Osteoblast (primary cell): ENCODE results near the gene USP48. TPM values are rescaled to one million over a fixed set of nuclear protein-coding genes. Genes with fewer than 3 reads are reported as not detected.

Source experiments
- DNase-seq: peaks from one replicate; pipeline ENCODE4 v3.0.0; 2011; ENCODE audit warnings: low spot score, mixed read lengths; ENCODE audit not compliant: insufficient read length; ENCODE audit errors: missing footprints
- H2AFZ ChIP-seq: 2 replicates; pipeline ENCODE4 v1.6.0; 2011; ENCODE audit warnings: mild to moderate bottlenecking, low read length
- H3K27ac ChIP-seq: 2 replicates; pipeline ENCODE4 v1.5.1; 2011; ENCODE audit warnings: mild to moderate bottlenecking, low read depth, low read length, moderate library complexity
- H3K27me3 ChIP-seq: 2 replicates; pipeline ENCODE4 v1.6.0; 2012; ENCODE audit warnings: mild to moderate bottlenecking, control low read depth, inconsistent platforms, low read length, moderate library complexity; ENCODE audit not compliant: insufficient read depth
- H3K36me3 ChIP-seq: 2 replicates; pipeline ENCODE4 v1.5.1; 2011; ENCODE audit warnings: mild to moderate bottlenecking, low read length, control low read depth, moderate library complexity; ENCODE audit not compliant: insufficient read depth
- H3K4me1 ChIP-seq: 2 replicates; pipeline ENCODE4 v1.5.1; 2011; ENCODE audit warnings: mild to moderate bottlenecking, low read length, control low read depth, moderate library complexity; ENCODE audit not compliant: insufficient read depth
- H3K4me2 ChIP-seq: 2 replicates; pipeline ENCODE4 v1.6.0; 2011; ENCODE audit warnings: mild to moderate bottlenecking, low read length; ENCODE audit not compliant: insufficient read depth
- H3K4me3 ChIP-seq: fragments of 200-600 bp; sonication (generic); 3 replicates; pipeline ENCODE4 v1.5.1; 2012; ENCODE audit warnings: mild to moderate bottlenecking, low read length, inconsistent platforms; ENCODE audit not compliant: insufficient read depth
- H3K79me2 ChIP-seq: 2 replicates; pipeline ENCODE4 v1.6.0; 2012; ENCODE audit warnings: mild to moderate bottlenecking, low read length, control low read depth, inconsistent platforms; ENCODE audit not compliant: insufficient read depth
- H3K9me3 ChIP-seq: 2 replicates; pipeline ENCODE4 v1.5.1; 2011; ENCODE audit warnings: low read depth, low read length, control low read depth
- H4K20me1 ChIP-seq: 2 replicates; pipeline ENCODE4 v1.6.0; 2012; ENCODE audit warnings: mild to moderate bottlenecking, low read length, control low read depth; ENCODE audit not compliant: insufficient read depth
- CTCF ChIP-seq: IDR thresholded peaks from 2 replicates; pipeline ENCODE4 v1.5.1; 2011; ENCODE audit warnings: mild to moderate bottlenecking, low read depth, low read length, moderate library complexity; ENCODE audit errors: extremely low read depth
- total RNA-seq: library from RNA; depleted of rRNA; stranded (reverse); fragments of >200 nt; gene quantifications from 2 replicates; pipeline ENCODE4 v1.2.3, GENCODE V29; 2012

USP48 gene
- total RNA-seq, 1 donor: 52.5 TPM

- Histone ChIP-seq H3K79me2 (no peaks in the 10 kb centered on the region), H2AFZ (no peak overlapping the region), H3K4me3 (no peak overlapping the region), H3K36me3 (peaks cover 34% of the 10 kb centered on the region), H3K4me2 (no peak overlapping the region), H3K27ac (no peak overlapping the region), H3K9me3 (no peaks in the 10 kb centered on the region), H3K4me1 (no peaks in the 10 kb centered on the region), H3K27me3 (no peaks in the 10 kb centered on the region), H4K20me1 (peaks cover 6% of the 10 kb centered on the region)
- TF ChIP-seq CTCF: no peak
- DNase-seq: no peak
Measured at GRCh38 chr1:21742578-21742977, 40.4 kb downstream of the USP48 start.

- no peak for TF ChIP-seq CTCF
- no peak overlapping the region for H3K4me2 ChIP-seq
- H3K27ac ChIP-seq: no peak overlapping the region
- H3K4me3 ChIP-seq: no peak overlapping the region
- no peaks in the 10 kb centered on the region for H3K27me3 ChIP-seq
- no peak overlapping the region for H2AFZ ChIP-seq
- H3K79me2 ChIP-seq: no peaks in the 10 kb centered on the region
- H3K36me3 ChIP-seq: peaks cover 26% of the 10 kb centered on the region
- DNase-seq: no peak
- H3K9me3 ChIP-seq: no peaks in the 10 kb centered on the region
- no peaks in the 10 kb centered on the region for H3K4me1 ChIP-seq
- peaks cover 4% of the 10 kb centered on the region for H4K20me1 ChIP-seq
Measured at GRCh38 chr1:21741206-21741605, 41.7 kb downstream of the USP48 start.

GRCh38 chr1:21736876-21737275 is 46.1 kb downstream of the USP48 start:
- DNase-seq: no peak
- Histone ChIP-seq H3K4me2 (no peak overlapping the region), H3K36me3 (peaks cover 39% of the 10 kb centered on the region), H3K27me3 (no peaks in the 10 kb centered on the region), H3K9me3 (no peaks in the 10 kb centered on the region), H2AFZ (no peak overlapping the region), H3K4me1 (no peaks in the 10 kb centered on the region), H4K20me1 (peaks cover 4% of the 10 kb centered on the region), H3K27ac (no peak overlapping the region), H3K79me2 (no peaks in the 10 kb centered on the region), H3K4me3 (no peak overlapping the region)
- TF ChIP-seq CTCF: no peak

GRCh38 chr1:21736011-21736410 is 46.9 kb downstream of the USP48 start:
- Histone ChIP-seq H3K4me3 (no peak overlapping the region), H3K79me2 (no peaks in the 10 kb centered on the region), H3K9me3 (no peaks in the 10 kb centered on the region), H3K27ac (no peak overlapping the region), H2AFZ (no peak overlapping the region), H3K27me3 (no peaks in the 10 kb centered on the region), H4K20me1 (peaks cover 4% of the 10 kb centered on the region), H3K36me3 (peaks cover 44% of the 10 kb centered on the region), H3K4me1 (no peaks in the 10 kb centered on the region), H3K4me2 (no peak overlapping the region)
- no peak for DNase-seq
- no peak for TF ChIP-seq CTCF
